C1 segment of cervical spinal cord (tissue), 14 donors: ENCODE measurements around the gene PERM1.
"Not testable (repeated sequence)": the region's sequence is repeated elsewhere in the genome, so short reads cannot be mapped to it uniquely, and the experiment has no call there.

Source experiments
- DNase-seq, 14 donors: peaks; one replicate each; lab custom pipeline; 2025; lab: John Stamatoyannopoulos, UW

PERM1 gene

DNA sequence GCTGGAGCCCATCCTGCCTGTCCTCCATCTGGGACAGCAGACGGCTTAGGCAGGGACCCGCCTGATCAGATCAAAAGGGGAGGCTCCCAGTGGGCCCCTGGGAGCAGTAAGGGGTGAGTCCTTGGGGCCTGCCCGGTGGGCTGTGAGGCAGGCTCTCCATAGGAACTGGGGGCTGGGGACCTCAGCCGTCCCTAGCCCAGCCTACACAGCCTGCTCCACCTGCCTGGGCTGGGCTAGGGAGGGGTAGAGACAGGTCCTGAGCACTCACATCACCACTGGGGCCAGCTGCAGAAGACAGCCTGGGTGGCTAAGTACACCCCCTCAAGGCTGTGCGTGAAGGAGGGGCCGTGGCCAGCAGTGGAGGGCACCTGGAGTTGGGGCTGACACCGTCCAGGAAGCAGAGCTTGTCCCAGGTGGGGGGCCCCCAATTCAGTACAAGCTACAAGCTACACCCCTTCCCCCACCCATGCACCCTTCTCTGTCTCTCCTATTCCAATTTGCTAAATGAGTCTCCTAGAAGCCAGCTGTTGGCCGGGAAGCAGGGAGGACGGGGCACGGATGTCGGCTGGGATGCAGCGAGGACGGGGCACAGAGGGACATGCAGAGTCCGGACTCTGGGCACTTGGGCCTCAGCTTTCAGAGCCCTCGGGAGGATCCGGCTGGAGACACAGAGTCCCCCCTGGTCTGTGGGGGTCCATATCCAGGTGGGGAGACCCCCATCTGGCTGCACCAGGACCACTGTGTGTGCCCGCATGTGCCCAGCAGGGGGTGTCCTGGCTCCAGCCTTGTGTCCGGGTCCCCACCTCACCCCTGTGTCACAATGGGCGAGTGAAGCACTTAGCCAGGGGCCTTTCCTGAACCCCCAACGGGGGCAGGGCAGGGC, 33.1 kb upstream of the PERM1 start:
- no peak for DNase-seq

DNA sequence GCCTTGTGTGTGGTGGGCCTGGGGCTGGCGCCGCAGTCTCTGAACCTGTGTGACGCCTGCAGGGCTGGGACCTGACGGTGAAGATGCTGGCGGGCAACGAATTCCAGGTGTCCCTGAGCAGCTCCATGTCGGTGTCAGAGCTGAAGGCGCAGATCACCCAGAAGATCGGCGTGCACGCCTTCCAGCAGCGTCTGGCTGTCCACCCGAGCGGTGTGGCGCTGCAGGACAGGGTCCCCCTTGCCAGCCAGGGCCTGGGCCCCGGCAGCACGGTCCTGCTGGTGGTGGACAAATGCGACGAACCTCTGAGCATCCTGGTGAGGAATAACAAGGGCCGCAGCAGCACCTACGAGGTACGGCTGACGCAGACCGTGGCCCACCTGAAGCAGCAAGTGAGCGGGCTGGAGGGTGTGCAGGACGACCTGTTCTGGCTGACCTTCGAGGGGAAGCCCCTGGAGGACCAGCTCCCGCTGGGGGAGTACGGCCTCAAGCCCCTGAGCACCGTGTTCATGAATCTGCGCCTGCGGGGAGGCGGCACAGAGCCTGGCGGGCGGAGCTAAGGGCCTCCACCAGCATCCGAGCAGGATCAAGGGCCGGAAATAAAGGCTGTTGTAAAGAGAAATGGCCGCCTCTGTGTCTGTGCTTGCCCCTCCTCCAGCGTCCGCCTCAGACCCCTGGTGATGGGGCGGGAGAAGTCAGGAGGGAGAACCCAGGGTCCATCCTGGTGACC, 32.2 kb upstream of the PERM1 start:
- DNase-seq, result no peak

DNA sequence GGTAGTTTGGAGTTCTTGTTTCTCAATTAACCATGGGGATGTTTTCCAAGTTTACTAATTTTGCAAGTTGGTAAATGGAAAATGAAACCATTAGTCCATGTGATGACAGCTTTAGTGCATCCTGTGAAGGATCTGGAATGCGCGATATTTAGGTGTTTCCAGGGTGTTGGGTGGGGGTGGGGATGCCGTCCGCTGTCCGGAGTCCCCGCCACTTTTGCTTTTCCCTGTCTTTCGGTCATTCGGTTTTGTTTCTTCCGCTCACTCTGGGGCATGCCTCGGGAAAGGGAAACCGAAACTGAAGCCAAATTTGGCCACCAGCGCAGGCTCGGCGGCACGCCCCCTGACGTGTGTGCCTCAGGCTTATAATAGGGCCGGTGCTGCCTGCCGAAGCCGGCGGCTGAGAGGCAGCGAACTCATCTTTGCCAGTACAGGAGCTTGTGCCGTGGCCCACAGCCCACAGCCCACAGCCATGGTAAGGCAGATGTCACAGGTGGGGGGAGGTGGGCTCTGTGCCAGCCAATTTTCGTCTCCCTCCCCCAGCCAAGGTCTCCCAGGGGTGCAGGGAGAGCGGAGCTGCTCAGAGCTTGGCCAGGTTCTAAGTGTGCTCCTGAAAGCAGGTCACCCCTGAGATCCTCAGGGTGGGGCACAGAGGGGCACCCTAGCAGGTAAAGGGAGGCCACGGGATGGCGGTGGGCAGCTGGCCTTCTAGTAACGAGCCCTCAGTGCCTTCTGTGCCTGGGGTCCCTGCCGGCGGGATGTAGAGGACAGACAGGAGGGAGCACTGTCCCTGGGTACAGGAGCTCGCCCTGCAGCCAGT, 31.4 kb upstream of the PERM1 start, which contains the start of gene ISG15:
ISG15 (plus strand) TSS at position 393 of the 817 bp plus-strand sequence; CDS start at position 470, 77 bp downstream.
- DNase-seq, result peak in 13 of 14 donors; percentile 8 to 84 (median 63)

- not testable (repeated sequence) for DNase-seq
These were observed 30.8 kb upstream of the PERM1 start for GRCh38 chr1:1012736-1013104.

DNA sequence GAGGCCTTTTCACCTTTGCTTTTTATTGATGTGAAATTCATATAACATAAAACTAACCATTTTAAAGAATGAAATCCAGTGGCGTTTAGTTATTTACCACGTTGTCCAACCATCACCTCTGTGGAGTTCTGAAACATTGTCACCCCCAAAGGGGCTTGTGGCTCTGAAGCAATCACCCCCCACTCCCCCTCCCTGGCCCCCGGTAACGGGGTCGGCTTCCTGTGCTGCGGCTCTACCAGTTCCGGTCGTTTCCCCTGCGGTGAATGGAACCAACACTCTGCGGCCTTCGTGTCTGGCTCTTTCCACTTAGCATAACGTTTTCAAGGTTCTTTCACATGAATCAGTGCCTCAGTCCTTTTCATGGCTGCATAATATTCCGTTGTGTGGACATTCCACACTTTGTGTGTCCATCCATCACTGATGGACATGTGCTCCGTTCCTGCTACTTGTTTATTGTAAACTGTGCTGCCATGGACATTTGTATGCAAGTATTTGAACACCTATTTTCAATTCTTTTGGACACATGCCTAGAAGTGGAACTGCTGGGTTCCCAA, 29.6 kb upstream of the PERM1 start:
- DNase-seq, result no peak

GRCh38 chr1:1010131-1010530, 28.2 kb upstream of the PERM1 start:
- DNase-seq, result not testable (repeated sequence)

GRCh38 chr1:1006305-1007159, 24.6 kb upstream of the PERM1 start:
- DNase-seq, result no peak

DNA sequence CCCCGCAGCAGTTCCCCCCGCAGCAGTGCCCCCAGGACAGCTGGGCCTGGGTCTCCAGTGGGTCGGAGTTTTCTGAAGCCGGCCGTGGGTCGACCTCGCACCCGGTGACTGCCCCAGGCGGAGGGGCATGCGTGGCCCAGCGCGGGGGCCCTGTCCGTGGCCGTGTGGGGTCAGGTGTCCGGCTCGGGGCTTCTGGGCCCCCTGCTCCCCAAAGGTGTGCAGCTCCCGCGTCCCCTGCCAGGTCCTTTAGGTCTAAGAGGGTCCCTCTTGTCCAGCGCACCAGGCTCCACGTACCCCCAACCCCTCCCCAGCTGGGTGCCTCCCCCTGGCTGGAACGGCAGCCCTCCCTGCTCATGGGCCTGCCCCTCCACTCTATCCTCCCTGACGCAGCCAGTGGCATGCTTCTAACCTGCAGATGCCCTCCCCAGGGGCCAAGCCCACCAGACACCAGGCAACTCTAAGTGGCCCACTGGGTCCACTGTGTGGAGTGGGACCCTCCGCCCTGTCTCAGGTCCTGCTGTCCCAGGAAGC, 23.9 kb upstream of the PERM1 start:
- no peak for DNase-seq

DNA sequence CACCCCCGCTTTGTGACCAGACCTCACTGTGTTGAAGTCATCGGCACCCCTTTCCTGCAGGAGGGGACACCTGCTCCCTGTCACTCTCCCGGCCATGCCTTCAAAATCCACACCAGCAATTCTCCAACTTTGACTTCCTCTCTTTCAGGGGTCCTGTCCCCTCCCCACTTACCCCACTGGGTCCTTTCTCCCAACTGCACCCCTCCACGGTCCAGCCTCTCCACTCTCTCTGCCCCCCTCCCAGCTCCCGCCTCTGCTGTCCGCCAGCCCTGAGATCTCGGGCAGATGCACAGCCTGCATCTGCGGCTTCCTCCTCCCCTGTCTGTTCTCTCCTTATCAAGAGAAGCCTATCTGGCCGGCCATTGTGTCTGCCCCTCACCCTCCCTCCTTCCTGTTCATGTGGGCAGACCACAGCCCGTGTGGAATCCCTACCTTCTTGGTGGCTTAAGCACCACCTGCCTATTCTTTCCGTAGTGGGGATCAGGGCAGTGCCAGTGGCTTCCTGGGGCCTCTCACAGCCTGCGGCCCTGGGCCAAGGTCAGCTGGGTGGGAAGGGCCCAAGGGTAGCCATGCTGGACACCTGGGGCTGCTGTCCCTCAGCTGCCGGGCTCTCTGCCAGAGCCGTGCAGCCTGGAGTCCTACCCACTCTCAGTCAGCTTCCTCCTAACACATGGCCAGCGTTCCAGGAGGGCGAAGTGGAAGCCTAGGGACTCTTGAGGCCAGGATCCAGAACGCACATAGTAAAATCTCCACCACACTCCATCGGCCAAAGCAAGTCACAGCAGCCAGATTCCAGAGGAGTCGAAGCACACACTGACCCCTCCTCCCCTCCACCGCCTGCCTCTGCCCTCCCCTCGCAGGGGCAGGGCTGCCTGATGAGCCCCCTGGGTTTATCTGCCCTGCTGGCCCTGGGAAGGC, 23.1 kb upstream of the PERM1 start:
- DNase-seq, result no peak

DNA sequence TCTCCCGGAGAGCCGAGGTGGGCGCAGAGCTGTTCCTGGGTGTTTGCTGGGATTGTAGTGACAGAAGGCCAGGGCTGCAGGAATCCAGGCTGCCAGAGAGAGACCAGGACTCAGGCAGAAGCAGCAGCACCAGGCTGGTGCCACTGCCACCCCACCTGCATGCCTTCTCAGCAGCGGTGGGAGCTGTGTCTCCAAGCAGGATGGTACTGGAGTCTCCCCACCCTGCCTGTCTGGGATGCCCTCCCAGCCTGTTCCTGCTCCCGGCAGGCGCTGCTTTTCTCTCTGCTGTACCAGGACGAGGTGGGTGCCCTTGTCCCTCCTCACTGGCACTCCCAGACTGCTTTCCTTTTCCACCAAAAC, 22.5 kb upstream of the PERM1 start:
- no peak for DNase-seq

GRCh38 chr1:1003618-1004419, 21.9 kb upstream of the PERM1 start:
- no peak for DNase-seq

- no peak for DNase-seq
These were observed 19.3 kb upstream of the PERM1 start for GRCh38 chr1:1001057-1001783.

DNA sequence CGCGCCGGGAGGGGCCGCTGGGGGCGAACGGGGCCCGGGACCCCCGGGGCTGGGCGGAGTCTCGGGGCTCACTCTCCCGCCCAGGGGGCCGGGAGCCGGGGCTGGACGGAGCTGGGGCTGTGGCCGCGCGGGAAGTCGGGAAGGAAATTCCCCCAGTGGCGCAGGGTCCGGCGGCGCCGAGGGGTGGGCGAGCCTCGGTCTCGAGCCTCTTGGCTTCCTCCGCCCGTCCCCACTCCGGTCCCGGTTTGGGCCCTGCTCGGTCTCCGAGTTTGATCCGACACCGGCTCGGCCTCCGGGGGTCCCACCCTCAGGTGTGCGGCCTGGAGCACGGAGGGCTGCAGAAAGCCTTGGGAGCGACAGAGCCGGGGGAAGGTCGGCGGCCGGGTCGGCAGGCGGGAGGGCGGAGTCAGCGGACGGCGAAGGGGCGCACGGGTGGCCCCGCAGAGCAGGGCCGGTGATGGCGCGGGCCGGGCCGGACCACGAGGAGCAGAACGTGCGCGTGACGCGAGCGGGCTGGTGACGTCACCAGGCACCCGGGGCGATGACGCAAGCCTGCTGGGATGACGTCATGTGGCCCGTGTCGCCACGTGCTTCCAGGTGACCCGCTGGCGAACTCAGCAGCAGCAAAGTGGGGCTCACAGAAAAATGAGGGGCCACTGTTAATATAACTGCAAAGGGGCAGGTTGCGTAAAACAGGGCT, 18.6 kb upstream of the PERM1 start:
- peak in 9 of 14 donors; percentile 9 to 75 (median 29) for DNase-seq

DNA sequence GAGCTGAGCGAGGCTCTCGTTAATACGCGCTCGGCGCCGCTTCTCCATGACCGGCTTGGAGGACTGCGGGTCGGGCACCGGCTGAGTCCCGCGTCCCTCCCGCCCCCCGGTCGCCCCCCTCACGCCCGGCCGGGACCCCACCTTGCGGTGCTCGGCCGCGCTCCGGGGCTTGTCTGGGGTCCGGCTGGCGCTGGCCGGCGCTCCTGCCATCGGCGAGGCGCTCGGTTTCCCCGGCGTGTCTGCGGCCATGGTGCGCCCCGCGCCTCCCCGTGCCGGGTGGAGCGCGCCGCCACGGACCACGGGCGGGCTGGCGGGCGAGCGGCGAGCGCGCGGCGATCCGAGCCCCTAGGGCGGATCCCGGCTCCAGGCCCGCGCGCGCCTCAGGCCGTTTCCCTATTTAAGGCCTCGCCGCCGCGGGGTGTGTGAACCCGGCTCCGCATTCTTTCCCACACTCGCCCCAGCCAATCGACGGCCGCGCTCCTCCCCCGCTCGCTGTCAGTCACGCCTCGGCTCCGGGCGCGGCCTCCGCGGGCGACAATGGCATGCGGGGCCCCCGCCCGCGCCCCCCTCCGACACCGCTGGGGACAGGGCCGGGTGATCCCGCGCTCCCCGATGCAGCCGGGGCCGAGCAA, 17.9 kb upstream of the PERM1 start, which contains the start of gene HES4:
HES4 (minus strand) TSS at position 373 of the 632 bp plus-strand sequence; CDS start at position 249, 124 bp downstream.
- DNase-seq, result peak in 7 of 14 donors; percentile 27 to 75 (median 38)

DNA sequence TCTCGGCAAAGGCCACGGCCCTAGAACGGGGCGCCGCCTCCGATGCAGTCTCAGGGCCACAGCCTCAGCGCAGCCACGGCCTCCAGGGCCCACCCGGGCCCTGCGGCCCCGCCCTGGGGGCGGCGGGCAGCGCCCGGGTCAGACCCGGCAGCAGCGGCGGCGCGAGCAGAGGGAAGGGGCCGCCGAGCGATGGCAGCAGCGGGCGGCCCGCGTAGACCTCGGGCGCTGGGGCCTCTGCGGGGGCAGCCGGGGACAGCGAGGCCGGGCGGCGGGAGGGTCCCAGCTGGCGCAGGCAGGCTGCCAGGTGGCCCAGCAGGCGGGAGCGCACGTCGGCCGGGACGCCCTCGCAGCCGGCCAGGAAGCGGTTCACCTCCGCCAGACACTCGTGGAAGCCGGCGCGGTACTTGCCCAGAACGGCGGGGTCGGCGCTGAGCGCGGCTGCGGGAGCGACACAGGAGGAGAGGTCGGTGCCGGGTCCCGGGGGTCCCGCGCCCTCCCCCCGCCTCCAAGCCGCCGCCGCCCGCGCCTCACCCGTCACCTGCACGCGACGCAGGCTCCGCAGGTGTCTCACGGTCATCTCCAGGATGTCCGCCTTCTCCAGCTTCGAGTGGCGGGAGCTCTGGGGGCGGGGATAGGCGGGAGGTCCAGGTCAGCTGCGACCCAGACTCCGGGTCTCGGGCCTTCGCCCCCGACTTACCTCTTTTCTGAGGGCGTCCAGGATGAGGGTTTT, 17.3 kb upstream of the PERM1 start:
- DNase-seq, result no peak

- no peak for DNase-seq
These were observed 16.8 kb upstream of the PERM1 start for GRCh38 chr1:998745-998994.
